Colon (tissue), 2 donors: Measurements from ENCODE around the gene SPECC1.
"Not testable (repeated sequence)": the region's sequence is repeated elsewhere in the genome, so short reads cannot be mapped to it uniquely, and the experiment has no call there.

Experiments used
- FAIRE-seq: peaks from 2 replicates; lab custom pipeline; 2012; peaks lifted over from hg19 to GRCh38; lab: Jason Lieb, UNC
- donor health status: control.
- donor health status: control.

Gene SPECC1

GRCh38 chr17:20072692-20072992 lies 63.5 kb downstream of the SPECC1 start:
- FAIRE-seq = no peak

GRCh38 chr17:20073055-20073979 lies 64.2 kb downstream of the SPECC1 start:
- FAIRE-seq = no peak

- no peak for FAIRE-seq
Measured at GRCh38 chr17:20074001-20074400, 64.8 kb downstream of the SPECC1 start.

- no peak for FAIRE-seq
Measured at GRCh38 chr17:20074489-20074888, 65.3 kb downstream of the SPECC1 start.

DNA sequence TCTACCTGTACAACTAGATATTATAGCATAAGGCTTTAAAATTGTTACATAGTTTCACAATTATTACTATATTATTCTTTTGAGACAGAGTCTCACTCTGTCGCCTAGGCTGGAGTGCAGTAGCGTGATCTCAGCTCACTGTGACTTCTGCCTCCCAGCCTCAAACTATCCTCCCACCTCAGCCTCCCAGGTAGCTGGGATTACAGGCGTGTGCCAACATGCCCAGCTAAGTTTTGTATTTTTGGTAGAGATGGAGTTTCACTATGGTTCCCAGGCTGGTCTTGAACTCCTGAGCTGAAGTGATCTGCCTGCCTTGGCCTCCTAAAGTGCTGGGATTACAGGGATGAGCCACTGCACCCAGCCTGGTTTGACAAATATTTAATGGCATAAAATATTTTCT lies 67.0 kb downstream of the SPECC1 start:
- not testable (repeated sequence) for FAIRE-seq

DNA sequence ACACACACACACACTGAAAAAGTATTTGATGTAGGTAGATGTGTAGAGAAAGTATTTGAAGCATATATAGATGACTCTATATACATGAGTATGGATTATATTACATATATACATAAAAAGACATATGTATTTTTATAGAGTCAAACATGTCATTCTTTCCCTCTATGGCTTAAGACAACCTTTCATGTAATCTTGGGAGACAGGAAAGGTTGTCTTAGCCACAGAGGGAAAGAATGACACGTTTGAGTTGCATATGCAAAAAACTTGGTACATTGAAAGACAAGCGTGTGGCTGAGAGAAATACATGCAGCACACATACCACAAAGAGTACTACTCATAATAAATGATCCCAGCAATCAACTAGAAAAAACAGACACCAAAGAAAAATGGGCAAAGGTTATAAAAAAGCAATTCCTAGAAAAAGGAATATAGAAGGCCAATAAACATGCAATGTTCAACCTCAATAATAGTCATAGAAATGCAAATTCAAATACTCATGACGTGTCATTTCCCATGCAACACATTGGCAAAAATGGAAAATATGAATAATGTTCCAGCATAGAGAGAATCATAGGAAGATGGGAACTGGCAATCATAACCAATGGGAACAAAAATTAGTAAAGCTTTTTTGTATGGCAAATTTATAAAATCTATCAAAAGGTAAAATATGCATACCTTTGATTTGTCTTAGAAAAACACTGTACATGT lies 69.0 kb downstream of the SPECC1 start:
- no peak for FAIRE-seq

GRCh38 chr17:20080513-20080912 lies 71.4 kb downstream of the SPECC1 start:
- FAIRE-seq = no peak

- no peak for FAIRE-seq
Measured at GRCh38 chr17:20083156-20083859, 74.1 kb downstream of the SPECC1 start.

- no peak for FAIRE-seq
Measured at GRCh38 chr17:20084621-20085282, 75.6 kb downstream of the SPECC1 start.

- no peak for FAIRE-seq
Measured at GRCh38 chr17:20085283-20085845, 76.2 kb downstream of the SPECC1 start.

GRCh38 chr17:20086416-20087076 lies 77.4 kb downstream of the SPECC1 start:
- FAIRE-seq = no peak

DNA sequence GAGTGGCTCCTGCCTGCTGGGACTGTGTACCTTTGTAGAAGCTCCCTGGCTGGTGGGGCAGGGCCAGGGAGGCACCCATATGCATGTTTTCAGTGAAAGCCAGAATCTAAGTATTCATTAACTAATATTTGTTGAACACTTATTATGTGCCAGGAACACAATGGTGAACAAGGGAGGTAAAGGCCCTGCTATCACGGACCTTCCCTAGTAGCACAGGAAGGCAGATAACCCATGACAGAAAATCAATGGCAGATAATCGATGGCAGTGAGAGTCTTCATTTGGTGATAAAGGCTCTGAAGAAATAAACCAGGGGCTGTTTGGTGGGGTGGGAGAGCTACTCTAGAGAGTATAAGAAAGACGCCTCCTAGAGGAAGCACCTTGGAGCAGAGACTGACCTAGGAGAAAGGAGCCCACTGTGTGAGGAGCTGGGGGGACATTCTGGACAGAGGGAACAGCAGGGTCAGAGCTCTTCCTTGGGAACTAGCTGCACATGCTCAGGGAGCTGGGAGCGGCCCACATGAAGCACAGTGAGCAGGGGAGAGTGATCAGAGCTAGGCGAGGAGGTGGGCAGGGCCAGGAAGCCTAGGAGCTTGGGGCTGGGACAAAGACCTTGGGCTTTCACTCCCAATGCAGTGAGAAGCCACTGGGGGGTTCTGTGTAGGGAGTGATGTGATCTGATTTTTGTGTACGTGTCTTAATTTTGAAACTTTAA lies 78.5 kb downstream of the SPECC1 start:
- no peak for FAIRE-seq

GRCh38 chr17:20089756-20090547 lies 80.8 kb downstream of the SPECC1 start:
- FAIRE-seq = no peak

- FAIRE-seq = no peak
Measured at GRCh38 chr17:20091174-20092029, 82.2 kb downstream of the SPECC1 start.

GRCh38 chr17:20092261-20092867 lies 83.2 kb downstream of the SPECC1 start:
- no peak for FAIRE-seq

DNA sequence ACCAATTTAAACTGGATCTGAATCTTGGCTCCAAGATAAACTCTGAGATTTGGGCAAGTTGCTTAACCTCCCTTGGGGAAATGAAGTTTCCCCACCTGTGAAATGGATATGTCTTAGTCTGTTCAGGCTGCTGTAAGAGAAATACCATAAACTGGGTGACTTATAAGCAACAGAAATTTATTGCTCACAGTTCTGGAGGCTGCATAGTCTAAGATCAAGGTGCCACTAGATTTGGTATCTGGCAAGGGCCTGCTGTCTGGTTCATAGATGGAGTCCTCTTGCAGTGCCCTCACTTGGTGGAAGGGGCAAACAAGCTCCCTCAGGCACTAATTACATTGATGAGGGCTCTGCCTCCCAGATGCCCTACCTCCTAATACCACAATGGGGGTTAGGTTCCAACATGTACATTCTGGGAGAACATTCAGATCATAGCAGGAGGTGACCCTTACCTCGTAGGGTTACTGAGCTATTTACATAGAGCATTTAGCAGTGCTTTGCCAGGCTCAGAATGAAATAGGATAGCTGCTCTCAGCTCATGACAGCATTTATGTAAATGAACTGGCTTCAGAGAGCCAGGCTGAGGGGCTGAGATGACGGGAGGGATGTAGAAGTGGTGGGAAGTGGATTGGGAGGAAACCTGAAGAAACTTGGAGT lies 83.9 kb downstream of the SPECC1 start:
- no peak for FAIRE-seq

DNA sequence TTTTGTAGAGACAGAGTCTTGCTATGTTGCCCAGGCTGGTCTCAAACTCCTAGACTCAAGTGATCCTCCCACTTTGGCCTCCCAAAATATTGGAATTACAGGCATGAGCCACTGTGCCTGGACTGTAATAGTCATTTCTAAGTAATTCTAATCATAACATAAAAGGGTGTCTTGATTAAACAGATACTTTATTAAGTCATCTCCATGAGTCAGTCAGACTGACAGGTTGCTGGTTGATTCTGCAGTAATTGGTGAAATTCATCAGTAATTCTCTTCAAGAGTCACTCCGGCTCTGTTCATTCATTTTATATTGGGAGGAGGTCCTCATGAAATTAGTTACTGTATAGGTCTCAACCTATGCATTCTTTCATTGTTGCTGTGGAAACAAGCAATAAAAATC lies 85.6 kb downstream of the SPECC1 start:
- FAIRE-seq = no peak
